Prostate gland (tissue), 2 donors: ENCODE measurements around the gene ESPN.

ENCODE experiments used
- POLR2A ChIP-seq: fragments of 450-650 bp; IDR thresholded peaks from one replicate; pipeline ENCODE4 v1.6.1; 2016; ENCODE audit warnings: antibody characterized with exemption, mild to moderate bottlenecking
- TF ChIP-seq, protein P1 (sequence below), 4 experiments: fragments of 200-600 bp in 2 of 4; fragments of 450-650 bp in 2 of 4; sonication (generic) in 2 of 4; IDR thresholded peaks; 1 replicate in 3 of 4; 2 replicates in 1 of 4; pipeline ENCODE4 v1.5.1; 2016 to 2019; ENCODE audit warnings: antibody characterized with exemption in 4 of 4, mild to moderate bottlenecking in 2 of 4, moderate library complexity in 2 of 4

DNA sequence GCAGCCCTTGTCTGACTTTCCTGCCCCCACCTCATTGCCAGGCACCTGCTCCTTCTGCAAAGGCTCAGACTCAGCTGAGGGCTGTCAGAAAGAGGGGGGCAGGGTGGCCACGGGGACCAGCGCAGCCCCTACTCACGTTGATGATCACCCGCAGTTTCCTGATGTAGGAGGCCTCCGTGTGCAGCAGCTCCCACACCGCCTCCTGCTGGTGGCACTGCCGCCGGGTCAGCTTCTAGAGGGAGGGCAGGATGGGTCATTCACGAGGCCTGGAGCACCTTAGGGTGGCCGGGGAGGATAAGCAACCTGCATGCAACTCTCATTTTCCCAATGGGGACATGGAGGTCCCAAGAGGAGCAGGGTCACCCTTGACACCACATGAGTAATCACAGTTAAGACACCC, 47.8 kb downstream of the ESPN start:
- TF ChIP-seq, protein P1, sequence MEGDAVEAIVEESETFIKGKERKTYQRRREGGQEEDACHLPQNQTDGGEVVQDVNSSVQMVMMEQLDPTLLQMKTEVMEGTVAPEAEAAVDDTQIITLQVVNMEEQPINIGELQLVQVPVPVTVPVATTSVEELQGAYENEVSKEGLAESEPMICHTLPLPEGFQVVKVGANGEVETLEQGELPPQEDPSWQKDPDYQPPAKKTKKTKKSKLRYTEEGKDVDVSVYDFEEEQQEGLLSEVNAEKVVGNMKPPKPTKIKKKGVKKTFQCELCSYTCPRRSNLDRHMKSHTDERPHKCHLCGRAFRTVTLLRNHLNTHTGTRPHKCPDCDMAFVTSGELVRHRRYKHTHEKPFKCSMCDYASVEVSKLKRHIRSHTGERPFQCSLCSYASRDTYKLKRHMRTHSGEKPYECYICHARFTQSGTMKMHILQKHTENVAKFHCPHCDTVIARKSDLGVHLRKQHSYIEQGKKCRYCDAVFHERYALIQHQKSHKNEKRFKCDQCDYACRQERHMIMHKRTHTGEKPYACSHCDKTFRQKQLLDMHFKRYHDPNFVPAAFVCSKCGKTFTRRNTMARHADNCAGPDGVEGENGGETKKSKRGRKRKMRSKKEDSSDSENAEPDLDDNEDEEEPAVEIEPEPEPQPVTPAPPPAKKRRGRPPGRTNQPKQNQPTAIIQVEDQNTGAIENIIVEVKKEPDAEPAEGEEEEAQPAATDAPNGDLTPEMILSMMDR (IDR thresholded peaks at IDR 0.05) = no peak
- TF ChIP-seq POLR2A = no peak
